GM18868 (cell line): Measurements from ENCODE around the gene OR52B4.
"Not testable (repeated sequence)": the region's sequence is repeated elsewhere in the genome, so short reads cannot be mapped to it uniquely, and the experiment has no call there.

ENCODE experiments used
- ATAC-seq: cut with Tn5 transposase; IDR thresholded peaks from one replicate; pipeline ENCODE4 v1.9.1; 2021; ENCODE audit warnings: mild to moderate bottlenecking, moderate library complexity; ENCODE audit not compliant: unreplicated experiment

OR52B4 gene

DNA sequence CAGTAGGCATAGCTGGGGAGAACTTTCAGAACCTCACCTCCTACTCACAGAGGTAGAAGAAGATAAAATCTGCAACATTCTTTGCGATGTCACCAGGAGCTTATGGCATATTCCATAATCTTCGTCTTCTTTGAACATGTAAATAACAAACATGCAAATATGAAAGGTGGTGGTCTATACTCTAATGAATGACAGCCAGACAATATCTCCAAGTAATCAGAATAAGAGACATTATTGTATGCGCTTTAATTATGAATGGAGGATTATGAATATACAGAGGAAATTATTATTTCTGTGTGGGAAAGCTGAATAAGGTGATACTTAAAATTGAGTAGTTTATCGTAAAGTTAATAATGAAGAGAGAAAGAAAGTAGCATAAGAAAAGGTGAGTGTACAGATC is at the start of gene OR52B4:
Gene OR52B4, minus strand, starts transcription at position 101 of the 400 bp plus-strand sequence. Its CDS starts 91 bp downstream, at position 10.
- ATAC-seq = no peak

DNA sequence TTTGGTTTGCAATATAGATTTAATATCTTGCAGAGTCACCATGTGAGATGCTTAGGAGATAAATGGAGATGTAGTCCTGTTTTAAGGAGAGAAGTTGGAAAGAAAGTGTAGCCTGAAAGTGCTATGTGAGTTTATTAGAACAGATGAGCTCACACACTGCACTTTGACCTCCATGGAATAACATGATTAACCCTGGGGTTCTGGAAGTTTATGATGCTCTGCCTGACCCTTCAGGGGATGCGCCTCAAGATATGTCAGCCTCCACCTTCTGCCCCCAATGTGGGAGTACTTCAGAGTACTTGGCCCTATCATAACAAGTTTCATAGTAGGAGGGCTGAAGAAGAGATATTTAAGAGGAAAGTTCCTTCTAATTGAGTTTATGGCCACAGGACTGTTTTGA is 48.6 kb upstream of the OR52B4 start:
- no peak for ATAC-seq

GRCh38 chr11:4416306-4416705 is 48.1 kb upstream of the OR52B4 start:
- no peak for ATAC-seq

DNA sequence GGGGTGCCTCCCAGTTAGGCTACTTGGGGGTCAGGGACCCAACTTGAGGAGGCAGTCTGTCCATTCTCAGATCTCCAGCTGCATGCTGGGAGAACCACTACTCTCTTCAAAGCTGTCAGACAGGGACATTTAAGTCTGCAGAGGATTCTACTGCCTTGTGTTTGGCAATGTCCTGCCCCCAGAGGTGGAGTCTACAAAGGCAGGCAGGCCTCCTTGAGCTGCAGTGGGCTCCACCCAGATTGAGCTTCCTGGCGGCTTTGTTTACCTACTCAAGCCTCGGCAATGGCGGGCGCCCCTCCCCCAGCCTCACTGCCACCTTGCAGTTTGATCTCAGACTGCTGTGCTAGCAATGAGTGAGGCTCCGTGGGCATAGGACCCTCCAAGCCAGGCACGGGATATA is 38.0 kb upstream of the OR52B4 start:
- ATAC-seq = not testable (repeated sequence)

DNA sequence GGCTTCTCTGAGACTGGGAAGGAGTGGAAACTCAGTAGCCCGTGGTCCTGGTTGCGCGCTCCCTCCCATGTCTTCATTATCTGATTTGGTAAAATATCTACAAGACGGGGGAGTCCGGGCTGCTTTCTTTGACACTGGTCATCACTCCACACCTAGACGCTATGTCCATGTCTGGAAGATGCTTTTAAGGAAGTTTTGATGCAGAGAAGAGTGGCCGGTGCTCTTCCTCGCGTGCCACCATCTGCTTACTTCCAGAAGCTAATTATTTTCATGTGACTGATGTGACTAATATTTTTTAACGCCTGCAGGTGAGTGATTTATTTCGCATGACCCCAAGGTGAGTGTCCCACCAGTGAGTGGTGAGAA is 25.7 kb upstream of the OR52B4 start:
- no peak for ATAC-seq

GRCh38 chr11:4393209-4393857 is 25.1 kb upstream of the OR52B4 start, which contains the start of gene TRIM21:
TRIM21 (minus strand) TSS chr11:4393702; CDS start chr11:4390409, 3,293 bp downstream.
- ATAC-seq = peak; percentile 100

DNA sequence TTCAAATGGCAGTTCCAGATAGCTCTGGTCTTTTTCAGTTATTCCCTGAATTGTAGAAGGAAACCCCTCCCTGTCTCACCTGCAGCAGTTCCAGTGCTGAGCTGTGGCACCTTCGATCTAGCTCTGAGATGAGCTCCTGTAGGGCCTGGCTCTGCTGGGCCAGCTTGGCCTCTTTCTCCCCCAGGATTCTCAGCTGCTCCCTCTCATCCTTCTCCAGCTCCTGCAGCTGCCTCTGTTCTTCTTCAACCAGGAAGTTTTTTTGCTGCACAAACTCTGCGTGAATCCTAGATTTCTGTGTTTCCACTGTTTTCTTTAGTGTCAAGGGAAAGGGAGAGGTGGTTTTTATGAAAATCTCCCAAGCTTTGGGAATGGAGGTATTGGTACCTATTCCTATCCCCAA is 20.0 kb upstream of the OR52B4 start:
- no peak for ATAC-seq

- no peak for ATAC-seq
Observed at GRCh38 chr11:4385978-4386740, 18.0 kb upstream of the OR52B4 start.

GRCh38 chr11:4381901-4382300 is 13.7 kb upstream of the OR52B4 start:
- ATAC-seq = no peak

DNA sequence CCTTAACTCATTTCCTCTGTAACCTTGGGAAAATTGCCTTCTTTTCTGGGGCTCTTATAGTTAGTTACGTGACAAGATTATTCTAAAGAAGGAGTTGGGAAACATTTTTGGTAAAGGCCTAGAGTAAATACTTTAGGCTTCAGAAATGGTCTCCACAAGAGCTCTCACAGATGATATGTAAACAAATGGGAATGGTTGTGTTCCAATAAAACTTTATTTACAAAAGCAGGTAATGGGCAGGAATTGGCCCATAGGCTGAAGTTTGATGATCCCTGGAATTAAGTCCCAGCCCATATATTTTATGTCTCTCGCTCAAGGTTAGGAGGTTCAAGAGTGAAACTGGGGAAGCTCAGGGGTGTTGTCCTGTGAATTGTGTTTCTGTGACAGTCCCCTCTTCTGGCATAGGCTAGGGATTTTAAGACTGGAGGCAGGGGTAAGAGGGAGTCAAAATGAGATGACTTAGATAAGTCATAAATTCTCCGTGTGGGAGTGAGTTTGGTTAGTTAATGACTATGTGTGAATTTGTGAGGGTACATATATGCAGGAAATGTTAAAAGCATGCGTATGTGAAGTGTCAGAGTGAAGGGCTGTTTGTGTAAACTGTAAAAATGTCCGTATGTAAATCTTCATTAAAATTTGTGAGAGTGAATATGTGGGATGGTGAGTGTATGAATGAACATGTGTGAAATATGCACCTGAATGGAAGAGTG is 7.4 kb upstream of the OR52B4 start:
- ATAC-seq = no peak

- ATAC-seq = no peak
Observed at GRCh38 chr11:4370166-4370565, 2.0 kb upstream of the OR52B4 start.

GRCh38 chr11:4348142-4348541 is 20.0 kb downstream of the OR52B4 start:
- ATAC-seq = not testable (repeated sequence)

- not testable (repeated sequence) for ATAC-seq
Observed at GRCh38 chr11:4345366-4345765, 22.8 kb downstream of the OR52B4 start.

GRCh38 chr11:4334356-4334755 is 33.8 kb downstream of the OR52B4 start:
- ATAC-seq = not testable (repeated sequence)
